ENCODE data around the gene TMEM170B.

The TMEM170B gene

DNA sequence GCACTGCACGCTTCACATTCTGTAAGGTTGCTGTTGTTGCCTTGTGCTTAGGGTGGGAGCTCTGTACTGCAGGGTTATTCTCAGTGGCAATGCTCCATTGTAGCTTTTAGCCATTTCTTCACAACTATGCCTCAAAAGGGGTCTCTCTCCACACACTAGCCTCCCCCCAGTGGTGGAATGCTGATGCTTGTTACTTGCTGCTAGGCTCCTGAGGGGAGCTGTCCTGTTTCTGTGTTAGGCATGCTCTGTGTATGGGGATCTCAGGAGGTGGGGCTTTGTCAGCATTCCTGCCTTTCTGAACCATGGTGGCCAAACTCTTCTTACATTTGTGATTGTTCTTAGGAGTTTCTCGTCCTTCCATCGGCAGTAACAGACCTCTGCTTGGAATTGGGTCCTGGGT, 18.8 kb downstream of the TMEM170B start:
- no peak overlapping the region for H3K4me3 ChIP-seq (ENCODE audit: low read length, poor library complexity, severe bottlenecking)
- TF ChIP-seq EZH2phosphoT487 (IDR thresholded peaks at IDR 0.05; ENCODE audit: borderline replicate concordance) = no peak
- TF ChIP-seq CTCF (conservative IDR thresholded peaks at IDR 0.05; ENCODE audit: low read length) = no peak
- peaks cover 46% of the 10 kb centered on the region; the same call in 1 of the 2 replicates for H3K79me2 ChIP-seq (ENCODE audit: insufficient read depth, low read length)

GRCh38 chr6:11563793-11564192, 26.2 kb downstream of the TMEM170B start:
- no peak overlapping the region for H3K4me2 ChIP-seq (ENCODE audit: low read depth, low read length, poor library complexity, severe bottlenecking)
- H4K20me1 ChIP-seq (ENCODE audit: insufficient read depth, low read length, poor library complexity, severe bottlenecking) = no peaks in the 10 kb centered on the region
- H3K79me2 ChIP-seq (ENCODE audit: insufficient read depth, low read length) = peaks cover 17% of the 10 kb centered on the region; the same call in 1 of the 2 replicates
- H3K4me1 ChIP-seq (ENCODE audit: insufficient read depth, low read length, poor library complexity, severe bottlenecking) = no peaks in the 10 kb centered on the region
- H3K9me3 ChIP-seq (ENCODE audit: insufficient read depth, low read depth, low read length) = no peaks in the 10 kb centered on the region
- no peaks in the 10 kb centered on the region for H3F3A ChIP-seq (ENCODE audit: low read depth)
- H3K36me3 ChIP-seq (ENCODE audit: insufficient read depth, low read length) = peaks cover 25% of the 10 kb centered on the region
- H3K9me2 ChIP-seq (replicated peaks; ENCODE audit: low read depth, low read length) = no peaks in the 10 kb centered on the region
- no peak overlapping the region for H3K9ac ChIP-seq (ENCODE audit: low read depth, low read length, poor library complexity, severe bottlenecking)
- no peaks in the 10 kb centered on the region for H3K27me3 ChIP-seq (ENCODE audit: insufficient read depth, low read length, poor library complexity, severe bottlenecking)
- no peak overlapping the region for H2AFZ ChIP-seq (ENCODE audit: low read length)
- no peak for TF ChIP-seq CTCF (conservative IDR thresholded peaks at IDR 0.05; ENCODE audit: low read length)
- TF ChIP-seq EZH2phosphoT487 (IDR thresholded peaks at IDR 0.05; ENCODE audit: borderline replicate concordance) = no peak
- H3K4me3 ChIP-seq (ENCODE audit: low read length, poor library complexity, severe bottlenecking) = no peak overlapping the region

More for the DNA sequence above, 18.8 kb downstream of the TMEM170B start:
- Histone ChIP-seq H3K36me3 (ENCODE audit: insufficient read depth, low read length) (no peaks in the 10 kb centered on the region), H3K4me2 (ENCODE audit: low read depth, low read length, poor library complexity, severe bottlenecking) (no peak overlapping the region), H2AFZ (ENCODE audit: low read length) (no peak overlapping the region), H4K20me1 (ENCODE audit: insufficient read depth, low read length, poor library complexity, severe bottlenecking) (peaks cover 7% of the 10 kb centered on the region), H3F3A (ENCODE audit: low read depth) (no peaks in the 10 kb centered on the region), H3K9me2 (replicated peaks; ENCODE audit: low read depth, low read length) (no peaks in the 10 kb centered on the region), H3K9ac (ENCODE audit: low read depth, low read length, poor library complexity, severe bottlenecking) (no peak overlapping the region), H3K9me3 (ENCODE audit: insufficient read depth, low read depth, low read length) (no peaks in the 10 kb centered on the region), H3K27me3 (ENCODE audit: insufficient read depth, low read length, poor library complexity, severe bottlenecking) (no peaks in the 10 kb centered on the region), H3K4me1 (ENCODE audit: insufficient read depth, low read length, poor library complexity, severe bottlenecking) (peaks cover 26% of the 10 kb centered on the region)

DNA sequence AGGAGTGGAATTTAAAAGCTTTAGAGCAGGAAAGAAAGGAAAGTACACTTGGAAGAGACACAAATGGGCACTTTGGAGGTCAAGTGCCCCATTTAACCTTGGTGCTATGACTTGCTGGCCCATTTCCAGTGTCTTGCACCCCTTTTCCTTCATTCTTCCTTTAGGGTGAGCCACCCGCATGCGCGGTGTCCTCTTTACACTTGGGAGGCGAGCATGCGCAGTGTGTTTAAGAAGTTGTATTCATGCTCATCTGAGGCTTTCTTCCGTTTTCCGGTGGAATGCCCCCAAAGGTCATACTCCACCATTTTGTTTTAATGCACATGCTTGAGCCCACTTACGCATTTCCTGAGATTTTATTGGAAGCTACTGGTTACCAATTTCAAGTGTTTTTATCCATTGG, 29.1 kb downstream of the TMEM170B start:
- Histone ChIP-seq H3K4me2 (ENCODE audit: low read depth, low read length, poor library complexity, severe bottlenecking) (no peak overlapping the region), H3K9me3 (ENCODE audit: insufficient read depth, low read depth, low read length) (no peaks in the 10 kb centered on the region), H3F3A (ENCODE audit: low read depth) (no peaks in the 10 kb centered on the region), H4K20me1 (ENCODE audit: insufficient read depth, low read length, poor library complexity, severe bottlenecking) (no peaks in the 10 kb centered on the region), H3K9me2 (replicated peaks; ENCODE audit: low read depth, low read length) (no peaks in the 10 kb centered on the region), H3K9ac (ENCODE audit: low read depth, low read length, poor library complexity, severe bottlenecking) (no peak overlapping the region), H3K79me2 (ENCODE audit: insufficient read depth, low read length) (peaks cover 11% of the 10 kb centered on the region; the same call in 1 of the 2 replicates), H3K4me3 (ENCODE audit: low read length, poor library complexity, severe bottlenecking) (no peak overlapping the region), H3K4me1 (ENCODE audit: insufficient read depth, low read length, poor library complexity, severe bottlenecking) (peaks cover 5% of the 10 kb centered on the region), H3K36me3 (ENCODE audit: insufficient read depth, low read length) (peaks cover 34% of the 10 kb centered on the region), H2AFZ (ENCODE audit: low read length) (no peak overlapping the region), H3K27me3 (ENCODE audit: insufficient read depth, low read length, poor library complexity, severe bottlenecking) (no peaks in the 10 kb centered on the region)
- no peak for TF ChIP-seq EZH2phosphoT487 (IDR thresholded peaks at IDR 0.05; ENCODE audit: borderline replicate concordance)

DNA sequence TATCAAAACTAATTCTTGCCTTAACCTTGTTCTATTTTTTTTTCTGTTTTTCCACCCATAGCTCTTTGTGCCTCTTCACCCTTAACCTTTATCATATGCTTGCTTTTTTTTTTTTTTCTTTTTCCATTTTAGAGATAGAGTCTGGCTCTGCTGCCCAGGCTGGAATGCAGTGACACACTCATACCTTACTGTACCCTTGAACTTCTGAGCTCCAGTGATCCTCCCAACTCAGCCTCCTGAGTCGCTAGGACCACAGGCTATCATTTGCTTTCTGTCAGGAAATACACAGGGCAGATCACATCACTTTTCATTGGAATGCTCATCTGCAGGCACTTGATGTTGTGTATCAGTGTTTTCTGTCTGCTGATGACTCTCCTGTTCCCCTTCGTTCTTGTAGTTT, 33.5 kb downstream of the TMEM170B start:
- peaks cover 44% of the 10 kb centered on the region for H3K36me3 ChIP-seq (ENCODE audit: insufficient read depth, low read length)
- H4K20me1 ChIP-seq (ENCODE audit: insufficient read depth, low read length, poor library complexity, severe bottlenecking) = no peaks in the 10 kb centered on the region
- H3F3A ChIP-seq (ENCODE audit: low read depth) = no peaks in the 10 kb centered on the region
- TF ChIP-seq EZH2phosphoT487 (IDR thresholded peaks at IDR 0.05; ENCODE audit: borderline replicate concordance) (no peak), CTCF (conservative IDR thresholded peaks at IDR 0.05; ENCODE audit: low read length) (no peak)
- no peak overlapping the region for H3K4me2 ChIP-seq (ENCODE audit: low read depth, low read length, poor library complexity, severe bottlenecking)
- H3K27me3 ChIP-seq (ENCODE audit: insufficient read depth, low read length, poor library complexity, severe bottlenecking) = no peaks in the 10 kb centered on the region
- no peaks in the 10 kb centered on the region for H3K79me2 ChIP-seq (ENCODE audit: insufficient read depth, low read length)
- H2AFZ ChIP-seq (ENCODE audit: low read length) = no peak overlapping the region
- H3K4me3 ChIP-seq (ENCODE audit: low read length, poor library complexity, severe bottlenecking) = no peak overlapping the region
- no peak overlapping the region for H3K9ac ChIP-seq (ENCODE audit: low read depth, low read length, poor library complexity, severe bottlenecking)
- H3K9me3 ChIP-seq (ENCODE audit: insufficient read depth, low read depth, low read length) = no peaks in the 10 kb centered on the region
- H3K9me2 ChIP-seq (replicated peaks; ENCODE audit: low read depth, low read length) = no peaks in the 10 kb centered on the region
- peaks cover 5% of the 10 kb centered on the region for H3K4me1 ChIP-seq (ENCODE audit: insufficient read depth, low read length, poor library complexity, severe bottlenecking)

Measured in Loucy (cell line).